Ishikawa (cell line): ENCODE results near the gene CPT1B.

Experiments
- FOXM1 ChIP-seq: IDR thresholded peaks from 2 replicates; pipeline ENCODE4 v1.6.1; 2012; ENCODE audit warnings: low read depth, borderline replicate concordance
- ZBTB7A ChIP-seq: IDR thresholded peaks from 2 replicates; pipeline ENCODE4 v1.6.1; 2012; ENCODE audit warnings: low read depth
- TF ChIP-seq, protein P1 (sequence below): IDR thresholded peaks from 2 replicates; pipeline ENCODE4 v1.6.1; 2012

DNA sequence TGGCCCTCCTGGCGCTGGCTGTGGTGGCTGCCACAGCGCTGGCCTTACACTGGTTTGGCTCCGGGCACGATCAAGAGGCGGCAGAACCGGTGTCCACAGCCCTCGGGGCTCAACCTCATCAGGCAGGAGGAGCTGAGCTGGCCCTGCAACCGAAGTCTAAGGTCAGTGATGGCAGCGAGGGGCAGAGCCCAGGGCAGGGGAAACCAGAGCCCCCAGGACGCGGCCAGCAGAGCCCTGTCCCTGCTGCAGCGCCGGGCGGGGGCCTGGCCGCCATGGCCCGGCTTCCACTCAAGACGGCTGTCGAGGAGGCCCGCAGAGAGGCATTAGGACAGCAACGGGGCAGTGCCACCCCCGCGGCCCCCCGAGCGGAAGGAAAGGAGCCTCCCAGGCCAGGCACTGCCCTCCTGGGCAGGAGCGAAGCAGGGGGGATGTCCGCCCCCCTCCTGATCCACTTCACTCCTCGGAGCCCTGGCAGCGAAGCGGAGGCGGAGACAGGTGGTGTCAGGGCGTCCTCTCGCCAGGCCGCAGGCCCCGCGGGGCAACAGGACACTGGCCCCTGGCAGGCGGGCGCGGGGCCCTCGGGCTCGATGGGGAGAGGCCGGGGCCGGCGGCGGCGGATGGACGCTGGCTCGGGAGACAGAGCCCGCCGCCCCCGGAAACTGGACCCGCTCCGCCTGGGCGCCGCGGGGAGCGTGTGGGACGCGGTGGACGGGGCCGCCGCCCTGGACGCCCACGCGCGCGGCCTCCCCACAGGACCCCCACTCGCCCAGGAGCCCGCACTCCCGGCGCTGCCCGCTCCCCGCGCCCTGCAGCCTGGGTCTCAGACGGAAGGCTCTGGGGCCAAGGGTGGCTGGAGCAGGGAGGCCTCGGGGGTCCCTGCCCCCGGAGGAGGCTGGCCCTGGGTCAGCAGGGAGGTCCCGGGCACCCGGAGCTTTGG, 31.6 kb downstream of the CPT1B start:
- no peak for TF ChIP-seq FOXM1
- TF ChIP-seq, protein P1, sequence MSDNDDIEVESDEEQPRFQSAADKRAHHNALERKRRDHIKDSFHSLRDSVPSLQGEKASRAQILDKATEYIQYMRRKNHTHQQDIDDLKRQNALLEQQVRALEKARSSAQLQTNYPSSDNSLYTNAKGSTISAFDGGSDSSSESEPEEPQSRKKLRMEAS = no peak
- TF ChIP-seq ZBTB7A = no peak
